IMR-90 (cell line): Measurements from ENCODE around the gene COL4A3. TPM values are rescaled to one million over a fixed set of nuclear protein-coding genes. Genes with fewer than 3 reads are reported as not detected.

Source experiments
- ATAC-seq: fragments of 200-7000 bp; cut with Tn5 transposase; 2 replicates; pipeline ENCODE4 v1.9.1; 2020; ENCODE audit warnings: low read depth, mild to moderate bottlenecking, moderate library complexity
- BruUV-seq: library from RNA; stranded (reverse); fragments of 400-500 nt; replicated peaks from 2 replicates; lab custom pipeline; 2021; lab: Mats Ljungman, UMichigan
- CTCF ChIA-PET: fragments of 300-600 bp; formaldehyde crosslinking; extraction: SDS; loops from one replicate; lab custom pipeline; 2021; ENCODE audit warnings: antibody characterized with exemption; lab: Yijun Ruan, JAX
- POLR2A ChIA-PET: fragments of 300-600 bp; sonication (Branson Sonifier 250); formaldehyde crosslinking; loops from one replicate; lab custom pipeline; 2022; ENCODE audit warnings: antibody characterized with exemption; ENCODE audit not compliant: unreplicated experiment; lab: Charles Lee
- DNase-seq: peaks from one replicate; pipeline ENCODE4 v3.0.0; 2013
- H2AFZ ChIP-seq: replicated peaks from 2 replicates; pipeline ENCODE3; 2013; ENCODE audit warnings: low read length, mild to moderate bottlenecking; ENCODE audit not compliant: poor library complexity
- H2AK5ac ChIP-seq: 2 replicates; pipeline ENCODE4 v1.6.1; 2013; ENCODE audit warnings: low read depth, low read length, inconsistent platforms
- H2AK9ac ChIP-seq: replicated peaks from 2 replicates; pipeline ENCODE3; 2013; ENCODE audit warnings: mild to moderate bottlenecking, low read depth, low read length, moderate library complexity; ENCODE audit not compliant: poor library complexity
- H2BK120ac ChIP-seq: 2 replicates; pipeline ENCODE4 v1.6.1; 2013; ENCODE audit warnings: low read depth, low read length, inconsistent platforms
- H2BK15ac ChIP-seq: 3 replicates; pipeline ENCODE4 v1.6.1; 2013; ENCODE audit warnings: low read depth, low read length, inconsistent platforms
- H2BK20ac ChIP-seq: 2 replicates; pipeline ENCODE4 v1.6.1; 2013; ENCODE audit warnings: low read depth, mild to moderate bottlenecking, inconsistent platforms, low read length, moderate library complexity
- H2BK5ac ChIP-seq: 2 replicates; pipeline ENCODE4 v1.6.1; 2013; ENCODE audit warnings: mild to moderate bottlenecking, low read depth, low read length, inconsistent platforms; ENCODE audit not compliant: poor library complexity, severe bottlenecking
- H3K14ac ChIP-seq: replicated peaks from 2 replicates; pipeline ENCODE4 v1.6.1; 2013; ENCODE audit warnings: low read depth, low read length, inconsistent platforms
- H3K18ac ChIP-seq: 2 replicates; pipeline ENCODE4 v1.6.1; 2013; ENCODE audit warnings: low read depth, low read length, control low read depth
- H3K23ac ChIP-seq: 2 replicates; pipeline ENCODE4 v1.6.1; 2013; ENCODE audit warnings: low read depth, low read length, inconsistent platforms
- H3K27ac ChIP-seq: 2 replicates; pipeline ENCODE4 v1.5.1; 2013; ENCODE audit warnings: mild to moderate bottlenecking, control low read depth, low read length; ENCODE audit not compliant: insufficient read depth
- H3K27me3 ChIP-seq: 2 replicates; pipeline ENCODE4 v1.6.1; 2013; ENCODE audit warnings: low read length; ENCODE audit not compliant: control insufficient read depth, insufficient read depth
- H3K36me3 ChIP-seq: 2 replicates; pipeline ENCODE4 v1.6.1; 2013; ENCODE audit warnings: low read length, mixed read lengths; ENCODE audit not compliant: control insufficient read depth, insufficient read depth
- H3K4ac ChIP-seq: 2 replicates; pipeline ENCODE4 v1.6.1; 2013; ENCODE audit warnings: low read depth, low read length, inconsistent platforms
- H3K4me1 ChIP-seq: 2 replicates; pipeline ENCODE4 v1.6.1; 2013; ENCODE audit warnings: low read length, mixed read lengths; ENCODE audit not compliant: control insufficient read depth, insufficient read depth
- H3K4me2 ChIP-seq: 2 replicates; pipeline ENCODE4 v1.6.1; 2013; ENCODE audit warnings: low read depth, mild to moderate bottlenecking, control low read depth, low read length, moderate library complexity
- H3K4me3 ChIP-seq: 2 replicates; pipeline ENCODE4 v1.5.1; 2013; ENCODE audit warnings: low read depth, mild to moderate bottlenecking, control low read depth, low read length, moderate library complexity; ENCODE audit not compliant: insufficient read depth
- H3K56ac ChIP-seq: 2 replicates; pipeline ENCODE4 v1.6.1; 2013; ENCODE audit warnings: low read length, inconsistent platforms; ENCODE audit not compliant: insufficient read depth; ENCODE audit errors: extremely low read depth
- H3K79me1 ChIP-seq, 2 experiments: 2 replicates each; pipeline ENCODE4 v1.6.1; 2013; ENCODE audit warnings: low read length in 2 of 2, inconsistent platforms in 1 of 2, low read depth in 1 of 2
- H3K9ac ChIP-seq: 2 replicates; pipeline ENCODE4 v1.6.1; 2013; ENCODE audit warnings: low read depth, low read length, control low read depth
- H3K9me1 ChIP-seq: 2 replicates; pipeline ENCODE4 v1.6.1; 2013; ENCODE audit warnings: low read length, inconsistent platforms; ENCODE audit not compliant: insufficient read depth
- H3K9me3 ChIP-seq: 2 replicates; pipeline ENCODE4 v1.6.1; 2013; ENCODE audit warnings: low read length; ENCODE audit not compliant: control insufficient read depth, insufficient read depth
- H4K20me1 ChIP-seq: 2 replicates; pipeline ENCODE4 v1.6.1; 2013; ENCODE audit warnings: low read length, inconsistent platforms; ENCODE audit not compliant: insufficient read depth
- H4K5ac ChIP-seq: 2 replicates; pipeline ENCODE4 v1.6.1; 2013; ENCODE audit warnings: mild to moderate bottlenecking, low read depth, low read length, control low read depth
- H4K8ac ChIP-seq, 2 experiments: 2 replicates each; pipeline ENCODE4 v1.6.1; 2013; ENCODE audit warnings: low read depth in 2 of 2, low read length in 2 of 2, control low read depth in 1 of 2, inconsistent platforms in 1 of 2
- H4K91ac ChIP-seq: 2 replicates; pipeline ENCODE4 v1.6.1; 2013; ENCODE audit warnings: low read depth, low read length, inconsistent platforms; ENCODE audit not compliant: insufficient read depth
- BHLHE40 ChIP-seq: fragments of 150-350 bp; IDR thresholded peaks from 2 replicates; pipeline ENCODE4 v1.6.1; 2016; ENCODE audit warnings: mild to moderate bottlenecking, low read depth, low read length
- CHD1 ChIP-seq: IDR thresholded peaks from 2 replicates; pipeline ENCODE4 v1.6.1; 2012; ENCODE audit warnings: low read depth, low read length, improper control_type of control experiment
- MXI1 ChIP-seq: IDR thresholded peaks from 2 replicates; pipeline ENCODE4 v1.6.1; 2012; ENCODE audit warnings: low read depth, mild to moderate bottlenecking, low read length, moderate library complexity, borderline replicate concordance
- NFE2L2 ChIP-seq: fragments of 150-350 bp; IDR thresholded peaks from 2 replicates; pipeline ENCODE4 v1.6.1; 2016; ENCODE audit warnings: low read depth, mild to moderate bottlenecking, low read length
- RAD21 ChIP-seq: IDR thresholded peaks from 2 replicates; pipeline ENCODE4 v1.6.1; 2012; ENCODE audit warnings: low read length, improper control_type of control experiment
- SMC3 ChIP-seq: fragments of 150-350 bp; IDR thresholded peaks from 2 replicates; pipeline ENCODE4 v1.6.1; 2016; ENCODE audit warnings: low read depth, mild to moderate bottlenecking, antibody characterized with exemption, low read length, moderate library complexity
- WGBS, 2 experiments: methylation state at CpG; one replicate each; pipeline versions ENCODE4 v1.1.5 to v1.1.7; 2013; ENCODE audit warnings: missing lambda C conversion rate in 2 of 2; ENCODE audit not compliant: insufficient read length in 1 of 2; ENCODE audit errors: extremely low coverage in 2 of 2; 5-methylcytosine and 5-hydroxymethylcytosine counted together
- dilution Hi-C: fragments of 300-500 bp; cut with HindIII; formaldehyde crosslinking; loops from one replicate; pipeline ENCODE4 v1.14.3; 2018; ENCODE audit warnings: low sequenced_read_pairs; ENCODE audit not compliant: unreplicated experiment
- in situ Hi-C: fragments of 300-500 bp; cut with MboI; formaldehyde crosslinking; loops from 3 replicates; pipeline ENCODE4 v1.14.3; 2019; ENCODE audit warnings: low sequenced_read_pairs, inconsistent platforms, mixed read lengths
- intact Hi-C: fragments of 100-400 bp; cut with micrococcal nuclease; formaldehyde crosslinking; loops from 2 replicates; pipeline ENCODE4 v1.10.0; 2022
- polyA plus RNA-seq, 3 experiments: library from polyadenylated mRNA; depleted of rRNA; stranded (reverse); fragments of >200 nt; gene quantifications; 2 replicates each; pipeline ENCODE4 v1.2.3, GENCODE V29; 2012; ENCODE audit warnings: low replicate concordance in 1 of 3
- total RNA-seq: library from RNA; depleted of rRNA; stranded (reverse); fragments of >200 nt; gene quantifications from 2 replicates; pipeline ENCODE4 v1.2.3, GENCODE V29; 2012

Gene COL4A3
- total and polyA plus RNA-seq, 2 of the 4 experiments (the other 2 are of a cell fraction), result not detected

DNA sequence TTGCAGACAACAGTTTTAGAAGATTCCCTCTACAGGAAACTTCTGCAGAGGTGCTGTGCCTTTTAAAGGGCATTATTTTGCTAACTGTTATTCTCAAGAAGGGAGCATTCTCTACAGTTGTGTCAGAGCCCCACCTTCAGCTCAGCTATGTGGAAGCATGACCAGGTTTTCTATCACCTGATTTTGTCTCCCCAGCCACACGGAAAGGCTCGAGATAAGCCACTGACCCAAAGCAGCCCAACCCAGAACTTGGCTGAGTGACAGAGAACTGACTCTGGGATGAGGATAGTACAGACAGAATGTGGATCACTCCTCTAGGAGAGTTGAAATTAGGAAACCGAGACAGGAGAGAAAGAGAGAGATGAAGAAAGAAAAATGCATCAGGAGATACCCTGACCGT is 11.1 kb upstream of the COL4A3 start:
- Histone ChIP-seq H2AFZ (no peak overlapping the region), H3K4me2 (no peak overlapping the region), H3K14ac (no peak overlapping the region), H2BK20ac (no peak overlapping the region), H3K23ac (no peak overlapping the region), H3K27ac (no peak overlapping the region), H3K36me3 (no peaks in the 10 kb centered on the region), H3K9me3 (no peaks in the 10 kb centered on the region), H4K8ac (no peak overlapping the region), H2BK120ac (no peak overlapping the region), H3K79me1 (no peaks in the 10 kb centered on the region), H3K4me1 (no peaks in the 10 kb centered on the region), H4K91ac (no peak overlapping the region), H3K56ac (no peak overlapping the region), H4K5ac (no peak overlapping the region), H3K4me3 (no peak overlapping the region), H4K20me1 (no peaks in the 10 kb centered on the region), H3K4ac (no peak overlapping the region), H2BK15ac (no peak overlapping the region), H3K27me3 (peaks cover 2% of the 10 kb centered on the region), H3K18ac (no peak overlapping the region), H3K9me1 (no peaks in the 10 kb centered on the region), H2AK5ac (no peak overlapping the region), H3K9ac (no peak overlapping the region), H2BK5ac (no peak overlapping the region), H2AK9ac (no peak overlapping the region)
- DNase-seq (no peak), ATAC-seq (no peak)
- dilution Hi-C loops (no loop called here), in situ Hi-C loops (no loop called here), intact Hi-C loops (no loop called here)
- no peak for TF ChIP-seq NFE2L2
- TF ChIP-seq SMC3, result no peak
- TF ChIP-seq CHD1, result no peak
- TF ChIP-seq BHLHE40, result no peak
- TF ChIP-seq RAD21, result no peak
- no peak for TF ChIP-seq MXI1
- POLR2A ChIA-PET, result no interaction called here
- WGBS, 2 experiments, result 58% methylated on average over 2 of the region's 4 CpGs; no CpG with 5 or more reads in 1 of the 2 experiments
- CTCF ChIA-PET, result no interaction called here
- no TSS peak for BruUV-seq
